Middle frontal gyrus (tissue), 1 donor: Measurements from ENCODE around the gene SBSN.

Source experiments
- DNase-seq: peaks from one replicate; pipeline ENCODE4 v3.0.0-alpha.2; 2015; ENCODE audit warnings: low spot score; ENCODE audit errors: extremely low spot score

Gene SBSN

DNA sequence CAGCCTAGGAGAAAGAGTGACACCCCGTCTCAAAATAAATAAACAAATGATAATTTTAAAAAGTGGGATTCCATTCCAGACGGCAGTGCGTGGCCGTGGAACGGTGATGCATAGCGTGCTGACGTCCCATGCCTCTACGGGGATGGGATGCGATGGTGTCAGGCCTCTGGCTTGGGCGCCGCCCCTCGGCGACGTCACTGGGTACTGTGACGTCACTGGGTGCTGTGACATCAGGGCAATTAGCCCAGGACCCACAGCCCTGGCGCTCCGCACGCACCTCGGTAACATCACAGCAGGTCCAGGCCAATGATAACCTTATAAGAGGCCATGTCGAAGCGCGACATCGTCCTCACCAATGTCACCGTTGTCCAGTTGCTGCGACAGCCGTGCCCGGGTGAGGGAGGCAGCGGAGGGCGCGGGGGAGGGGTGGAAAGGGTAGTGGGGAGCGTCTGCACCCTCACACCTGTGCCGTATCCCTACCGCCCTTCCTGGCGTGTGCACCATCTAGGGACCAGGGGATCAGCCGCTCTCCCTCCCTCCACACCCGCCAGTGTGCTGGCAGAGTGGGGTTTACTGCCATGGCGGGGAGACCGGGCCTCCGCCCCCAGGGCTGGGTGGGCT is 5.2 kb upstream of the SBSN start, which contains the start of gene GAPDHS:
GAPDHS (plus strand) TSS at position 256 of the 621 bp plus-strand sequence; CDS start at position 328, 72 bp downstream.
- DNase-seq = no peak

DNA sequence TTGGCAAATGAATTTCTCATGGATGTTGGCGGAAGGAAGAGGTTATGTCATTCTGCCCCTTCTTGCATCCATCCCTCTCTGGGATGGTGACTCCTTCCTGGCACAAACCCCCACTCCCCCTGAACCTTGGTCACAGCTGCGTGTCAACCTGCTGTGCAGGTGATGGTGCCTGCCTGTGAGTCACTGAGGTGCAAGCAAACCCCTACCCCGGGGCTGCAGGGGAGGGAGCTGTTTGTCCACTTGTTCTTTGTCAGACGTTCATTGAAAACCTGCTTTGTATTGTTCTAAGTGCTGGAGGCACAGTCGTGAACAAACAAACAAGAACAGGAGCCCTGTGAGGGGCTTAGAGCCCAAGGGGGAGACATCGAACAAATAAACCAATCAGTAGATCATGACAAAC is 3.2 kb upstream of the SBSN start:
- no peak for DNase-seq

DNA sequence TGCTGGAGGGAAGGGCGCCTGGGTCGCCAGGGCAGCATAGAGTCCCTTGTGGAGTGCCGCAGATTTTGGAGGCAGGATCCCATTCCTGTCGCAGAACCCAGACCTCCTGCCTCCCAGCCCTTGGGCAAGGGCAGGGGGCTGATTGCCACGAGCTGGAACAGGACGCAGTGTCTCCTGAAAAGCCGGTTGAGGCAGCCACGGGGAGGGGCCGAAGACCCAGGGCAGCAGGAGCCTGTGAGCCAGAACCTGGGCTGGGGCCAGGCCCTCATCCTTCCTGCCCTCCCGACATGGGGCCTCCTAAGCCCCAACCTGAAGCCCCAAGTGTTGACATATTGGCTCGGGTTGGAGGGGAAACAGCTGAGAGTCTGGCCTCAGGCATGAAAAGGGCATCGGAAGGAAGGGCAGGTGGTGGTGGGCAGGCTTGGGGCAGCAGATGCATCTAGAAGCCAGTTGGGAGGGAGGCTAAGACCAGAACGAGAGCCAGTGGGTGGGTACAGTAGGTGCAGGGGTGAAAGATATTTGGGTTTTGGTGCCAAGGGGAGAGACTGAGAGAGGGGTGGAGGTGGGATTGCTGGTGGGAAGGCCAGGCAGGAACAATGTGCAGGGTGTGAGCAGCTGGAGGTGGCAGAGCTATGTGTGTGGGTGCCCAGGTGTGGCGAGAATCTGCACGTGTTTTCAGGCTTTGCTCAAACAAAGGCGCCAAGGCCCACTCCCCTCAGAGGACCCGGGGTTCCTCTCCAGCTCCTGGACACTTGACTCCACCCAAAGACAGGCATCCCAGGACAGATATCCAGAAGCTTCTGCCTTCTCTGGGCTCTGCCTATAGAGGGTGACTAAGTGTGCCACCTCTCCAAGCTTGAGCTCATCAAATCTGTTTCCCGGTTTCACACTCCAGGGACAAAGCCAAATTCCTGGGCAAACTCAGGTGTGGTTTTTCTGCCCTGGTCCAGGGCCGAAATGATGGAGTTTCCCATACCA is 1.4 kb upstream of the SBSN start:
- DNase-seq = no peak

DNA sequence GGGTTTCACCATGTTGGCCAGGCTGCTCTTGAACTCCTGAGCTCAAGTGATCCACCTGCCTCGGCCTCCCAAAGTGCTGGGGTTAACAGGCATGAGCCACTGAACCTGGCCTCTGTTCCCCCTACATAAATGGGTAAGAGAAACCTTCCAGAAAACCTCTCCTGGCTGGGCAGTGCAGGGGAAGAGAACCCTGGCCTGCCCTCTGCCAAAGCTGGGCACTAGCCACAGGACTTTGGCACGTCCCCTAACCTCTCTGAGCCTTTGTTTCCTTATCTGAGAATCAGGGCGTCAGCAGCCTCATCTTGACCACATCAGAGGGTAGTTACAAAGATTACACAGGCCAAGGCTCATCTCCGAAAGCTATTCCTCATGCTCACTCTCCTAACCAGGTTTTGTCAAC is 2.2 kb downstream of the SBSN start:
- DNase-seq = no peak

DNA sequence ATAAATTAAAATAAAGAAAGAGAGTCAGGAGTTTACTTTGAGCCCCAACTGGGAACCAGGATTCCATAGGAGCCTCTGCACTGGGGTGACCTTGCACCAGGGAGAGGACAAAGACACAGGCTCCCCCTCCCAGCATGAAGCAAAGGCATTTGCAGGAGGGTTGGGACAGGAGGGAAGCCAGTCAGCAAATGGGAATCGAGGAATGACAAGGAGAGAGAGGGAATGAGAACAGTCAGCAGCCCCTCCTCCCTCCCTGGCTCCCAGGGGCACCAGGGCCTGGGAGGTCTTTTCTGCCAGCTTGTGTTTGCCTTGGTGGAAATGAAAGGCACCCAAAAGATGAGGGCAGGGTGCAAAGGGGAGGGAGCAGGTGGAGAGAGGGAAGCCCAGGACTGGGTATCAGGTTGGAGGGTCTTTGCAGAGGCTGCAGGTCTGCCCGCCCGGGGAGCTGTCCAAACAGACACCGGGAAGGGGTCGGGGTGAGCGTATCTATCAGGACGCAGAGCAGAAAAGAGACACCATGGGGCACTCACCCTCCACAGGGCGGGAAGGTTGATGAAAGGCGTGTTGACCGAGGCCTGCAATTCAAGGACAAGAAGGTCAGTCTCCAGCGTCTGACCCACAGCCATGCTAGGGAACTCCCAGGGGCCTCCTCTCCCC is 3.8 kb downstream of the SBSN start:
- DNase-seq = no peak

DNA sequence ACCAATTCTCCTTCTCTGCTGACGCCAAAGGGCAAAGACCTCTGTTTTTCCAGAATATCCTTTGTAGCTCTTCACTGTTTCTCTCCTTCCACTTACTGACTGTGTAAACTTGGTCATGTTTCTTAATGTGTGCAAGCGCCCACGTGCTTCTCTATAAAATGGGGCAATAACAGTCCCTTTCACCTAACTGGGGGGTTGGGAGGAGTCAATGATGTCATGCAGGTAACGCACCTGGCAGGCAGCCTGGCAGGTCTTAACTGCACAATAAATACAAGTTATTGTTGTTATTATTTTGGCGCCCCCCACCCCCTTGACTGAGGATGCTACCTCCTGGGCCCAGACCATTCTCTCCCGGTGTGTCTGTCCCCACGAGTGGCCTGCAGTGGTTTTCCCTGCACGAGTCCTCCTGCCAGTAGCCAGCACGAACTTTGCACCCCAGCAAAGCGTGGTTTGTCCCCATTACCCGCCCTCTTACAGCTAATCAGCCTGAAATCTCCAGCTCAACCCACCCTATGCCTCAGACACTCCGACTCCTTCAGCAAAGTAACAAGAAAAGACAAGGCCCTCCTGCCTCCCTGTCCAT is 5.3 kb downstream of the SBSN start:
- no peak for DNase-seq

DNA sequence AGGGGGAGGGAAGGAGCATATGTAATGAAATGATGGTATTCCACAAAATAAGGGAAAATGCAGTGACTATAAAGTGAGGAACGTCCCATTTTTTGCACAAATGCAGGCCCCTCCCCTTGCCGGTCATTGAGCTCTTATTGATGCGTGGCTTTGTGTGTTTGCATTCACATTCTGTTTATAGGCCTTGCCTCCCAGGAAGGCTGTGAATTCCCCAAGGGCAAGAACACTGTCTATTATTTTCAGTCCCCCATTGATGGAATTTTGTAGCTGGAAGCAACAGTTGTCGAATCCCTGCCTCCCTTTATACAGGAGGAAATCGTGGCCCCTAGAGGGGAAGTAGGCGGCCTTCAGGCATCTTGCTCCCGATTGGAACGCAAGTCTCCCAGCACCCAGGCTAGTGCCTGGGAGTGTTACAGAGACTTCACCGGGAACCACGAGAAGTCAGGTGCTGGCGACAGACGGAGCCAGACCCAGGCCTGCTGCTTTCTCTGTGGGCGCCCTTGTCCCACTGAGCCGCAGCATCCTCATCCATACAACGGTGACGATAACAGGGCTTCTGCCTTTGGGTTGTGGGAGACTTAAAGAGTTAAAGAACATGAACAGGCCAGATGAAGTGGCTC is 6.9 kb downstream of the SBSN start:
- no peak for DNase-seq

DNA sequence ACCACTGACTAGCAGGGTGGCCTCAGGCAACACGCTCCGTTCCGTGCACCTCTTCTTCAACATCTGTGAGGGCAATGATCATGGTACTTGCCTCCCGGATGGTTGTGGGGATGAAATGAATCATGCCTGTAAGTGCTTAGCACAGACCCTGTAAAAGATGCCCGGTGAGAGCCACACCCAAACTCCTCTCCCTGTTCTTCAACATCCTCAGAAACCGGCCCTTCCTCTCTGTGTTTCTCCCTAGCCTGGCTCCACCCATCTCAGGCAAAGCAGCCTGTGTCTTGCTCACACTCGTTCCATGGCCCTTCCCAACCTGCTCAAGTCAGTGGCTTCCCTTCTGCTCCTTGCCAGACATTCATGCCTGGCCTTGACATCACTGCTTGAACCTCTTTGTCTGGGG is 8.8 kb downstream of the SBSN start:
- no peak for DNase-seq

DNA sequence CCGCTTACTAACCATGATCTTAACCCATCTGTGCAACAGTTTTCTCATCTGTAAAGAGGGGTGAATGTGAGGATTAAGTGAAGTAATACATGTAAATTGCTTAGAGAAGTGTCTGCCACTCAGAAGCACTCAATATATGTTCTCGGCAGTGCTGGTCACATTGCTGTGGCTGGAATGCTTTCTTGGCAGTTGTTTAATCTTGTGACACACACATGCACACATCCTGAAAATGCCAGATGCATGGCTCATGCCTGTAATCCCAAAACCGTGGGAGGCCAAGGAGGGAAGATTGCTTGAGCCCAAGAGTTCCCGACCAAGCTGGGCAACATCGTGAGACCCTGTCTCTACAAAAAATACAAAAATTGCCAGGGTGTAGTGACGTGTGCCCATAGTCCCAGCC is 9.8 kb downstream of the SBSN start:
- no peak for DNase-seq

DNA sequence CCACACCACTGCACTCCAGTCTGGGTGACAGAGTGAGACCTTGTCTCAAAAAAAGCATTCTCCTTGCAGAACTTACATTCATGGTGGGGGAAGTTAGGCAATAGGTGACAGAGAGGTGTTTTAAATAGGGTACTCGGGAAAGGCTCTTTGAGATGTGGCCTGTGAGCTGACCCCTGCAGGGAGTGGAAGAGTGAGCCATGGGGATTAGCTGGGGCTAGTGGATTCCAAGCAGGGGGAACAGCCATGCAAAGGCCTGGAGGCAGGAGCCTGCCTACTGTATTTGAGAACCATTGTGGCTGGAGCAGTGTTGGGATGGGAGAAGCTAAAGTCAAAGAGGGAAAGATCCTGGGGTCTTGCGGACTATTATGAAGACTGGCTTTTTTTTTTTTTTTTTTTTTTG is 10.8 kb downstream of the SBSN start:
- no peak for DNase-seq

DNA sequence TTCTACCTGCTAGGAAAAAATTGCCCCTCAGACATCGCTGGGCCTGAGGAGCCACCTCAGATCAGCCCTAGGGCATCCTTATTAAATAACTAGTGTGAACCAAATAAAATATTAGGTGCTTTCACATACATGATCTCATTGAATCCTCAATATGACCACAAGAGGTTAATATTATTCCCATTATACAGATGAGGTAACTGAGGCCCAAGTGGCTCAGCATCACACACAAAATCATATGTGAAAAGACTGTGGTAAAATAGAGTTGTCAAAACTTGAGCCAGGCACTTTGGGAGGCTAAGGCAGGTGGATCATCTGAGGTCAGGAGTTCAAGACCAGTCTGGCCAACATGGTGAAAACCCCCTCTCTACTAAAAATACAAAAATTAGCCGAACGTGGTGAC is 11.8 kb downstream of the SBSN start:
- DNase-seq = no peak

DNA sequence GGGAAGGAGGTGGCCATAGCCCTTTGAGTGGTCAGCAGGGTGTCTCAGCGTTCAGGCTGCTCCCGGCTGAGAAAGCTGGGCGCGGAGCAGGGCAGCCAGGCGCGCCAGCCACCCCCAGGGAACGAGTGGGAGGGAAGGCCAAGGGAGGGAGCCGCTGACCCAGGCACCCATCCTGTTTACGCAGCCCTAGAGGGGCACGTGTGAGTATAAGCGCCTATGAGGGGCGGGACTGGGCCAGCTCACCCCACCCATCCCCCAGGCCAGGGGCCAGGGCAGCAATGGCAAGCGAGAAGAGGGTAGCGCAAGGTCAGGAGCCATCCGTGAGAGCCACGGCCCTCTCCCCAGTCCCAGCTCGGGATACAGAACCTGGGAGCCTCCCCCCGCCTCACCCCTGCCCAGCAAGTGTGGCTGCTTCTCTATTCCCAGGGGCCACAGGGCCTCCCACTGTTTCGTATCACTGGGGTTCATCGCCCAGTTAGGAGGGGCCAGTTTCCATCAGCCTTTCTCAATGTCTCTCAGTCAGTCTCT is 13.8 kb downstream of the SBSN start:
- no peak for DNase-seq

DNA sequence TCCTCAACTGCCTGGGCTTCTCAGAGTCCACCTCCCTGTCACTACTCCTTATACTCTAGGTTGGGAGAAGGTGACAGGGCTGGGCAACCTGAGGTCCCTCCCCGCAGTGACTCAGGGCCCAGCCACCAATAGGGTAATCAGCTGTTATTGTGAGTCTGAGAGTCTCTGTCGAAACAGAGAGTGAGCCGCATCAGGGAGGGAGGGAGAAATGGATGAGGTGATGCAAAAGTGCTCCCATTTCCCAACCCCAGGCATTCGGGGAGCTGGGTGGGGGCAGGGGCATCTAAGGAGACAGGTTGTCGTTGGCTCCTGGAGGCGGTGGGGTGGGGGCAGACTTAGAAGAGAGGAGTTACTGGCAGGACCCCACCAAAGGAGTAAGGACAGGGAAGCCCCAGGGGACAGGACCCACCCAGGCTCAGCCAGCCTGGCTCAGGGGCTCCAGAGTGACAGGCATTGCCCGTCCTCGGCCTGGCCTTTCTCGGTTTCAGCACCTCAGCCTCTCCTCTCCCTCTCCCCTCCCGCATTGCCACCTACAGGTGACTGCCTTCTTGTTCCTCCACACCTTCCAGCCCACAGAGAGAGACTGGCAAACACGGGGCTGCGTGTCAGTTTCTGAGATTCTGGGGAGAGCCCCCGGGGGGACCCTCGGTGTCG is 14.4 kb downstream of the SBSN start, which contains the start of gene DMKN:
DMKN (minus strand) TSS at position 22 of the 654 bp plus-strand sequence. CDS start 174 bp downstream, outside the sequence.
- DNase-seq = no peak

DNA sequence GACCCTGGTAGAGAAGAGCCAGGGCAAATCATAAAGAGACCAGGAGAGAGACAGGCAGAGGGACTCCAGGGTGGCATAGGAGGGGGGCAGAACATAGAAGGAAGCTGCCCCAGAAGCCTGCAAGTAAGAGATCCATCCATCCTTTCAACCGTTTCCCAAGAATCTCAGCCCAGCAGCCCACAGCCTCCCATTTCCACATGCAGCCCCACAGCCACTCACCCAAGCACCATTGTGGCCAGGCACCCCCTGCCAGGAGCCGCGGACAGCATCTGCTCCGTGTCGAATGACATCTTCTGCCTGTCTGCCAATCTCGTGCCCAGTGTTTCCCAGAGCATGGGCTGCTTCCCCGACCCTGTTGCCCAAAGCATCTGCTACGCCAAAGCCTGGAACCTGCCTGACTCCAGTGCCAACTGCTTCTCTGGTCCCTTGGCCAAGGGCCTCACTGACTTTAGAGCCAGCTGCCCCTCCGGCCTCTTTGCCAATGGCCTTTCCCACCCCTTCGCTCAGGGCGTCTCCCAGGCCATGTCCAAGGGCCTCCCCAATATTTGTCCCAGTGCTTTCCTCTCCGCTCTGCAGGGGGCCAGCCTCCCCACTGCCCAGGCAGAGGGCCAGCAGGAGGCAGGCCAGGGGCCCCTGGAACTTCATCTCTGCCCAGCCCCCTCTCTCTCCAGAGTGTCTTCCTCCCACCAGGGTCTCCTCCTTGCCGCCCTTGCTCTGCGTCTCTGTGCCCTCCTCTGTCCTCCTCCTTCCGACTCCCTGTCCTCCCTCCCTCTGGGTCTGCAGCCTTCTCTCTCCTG is 15.1 kb downstream of the SBSN start:
- no peak for DNase-seq

DNA sequence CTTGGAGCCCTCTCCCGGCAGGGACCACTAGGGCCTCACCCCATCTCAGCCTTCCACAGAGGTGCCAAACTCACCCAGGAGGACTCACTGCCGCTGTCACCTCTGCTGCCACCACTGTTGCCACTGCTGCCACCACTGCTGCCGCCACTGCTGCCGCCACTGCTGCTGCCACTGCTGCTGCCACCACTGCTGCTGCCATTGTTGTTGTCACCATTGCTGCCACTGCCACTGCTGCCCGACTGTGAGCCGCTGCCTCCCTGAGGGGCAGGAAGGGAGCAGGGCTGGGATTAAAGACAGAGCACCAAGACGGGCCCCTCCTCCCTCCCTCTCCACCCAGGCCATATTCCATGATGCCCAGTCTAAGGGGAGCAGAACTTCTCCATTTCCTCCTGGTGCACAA is 16.8 kb downstream of the SBSN start:
- DNase-seq = no peak

DNA sequence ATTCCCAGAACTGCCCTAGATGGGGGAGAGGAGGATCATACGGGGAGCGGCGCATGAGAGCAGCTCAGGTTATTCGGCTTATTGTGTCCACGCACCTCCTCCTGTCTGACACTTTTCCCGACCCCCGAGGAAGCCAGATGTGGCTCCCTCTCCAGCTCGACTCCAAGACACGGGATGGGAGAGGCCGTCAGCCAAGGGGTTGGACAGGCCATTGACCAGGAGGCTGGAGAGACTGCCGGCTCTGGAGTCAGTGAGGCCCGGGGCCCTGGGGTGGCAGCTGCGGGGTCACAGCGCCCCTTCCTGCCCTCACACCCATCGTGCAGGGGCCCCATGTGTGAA is 17.5 kb downstream of the SBSN start:
- no peak for DNase-seq

DNA sequence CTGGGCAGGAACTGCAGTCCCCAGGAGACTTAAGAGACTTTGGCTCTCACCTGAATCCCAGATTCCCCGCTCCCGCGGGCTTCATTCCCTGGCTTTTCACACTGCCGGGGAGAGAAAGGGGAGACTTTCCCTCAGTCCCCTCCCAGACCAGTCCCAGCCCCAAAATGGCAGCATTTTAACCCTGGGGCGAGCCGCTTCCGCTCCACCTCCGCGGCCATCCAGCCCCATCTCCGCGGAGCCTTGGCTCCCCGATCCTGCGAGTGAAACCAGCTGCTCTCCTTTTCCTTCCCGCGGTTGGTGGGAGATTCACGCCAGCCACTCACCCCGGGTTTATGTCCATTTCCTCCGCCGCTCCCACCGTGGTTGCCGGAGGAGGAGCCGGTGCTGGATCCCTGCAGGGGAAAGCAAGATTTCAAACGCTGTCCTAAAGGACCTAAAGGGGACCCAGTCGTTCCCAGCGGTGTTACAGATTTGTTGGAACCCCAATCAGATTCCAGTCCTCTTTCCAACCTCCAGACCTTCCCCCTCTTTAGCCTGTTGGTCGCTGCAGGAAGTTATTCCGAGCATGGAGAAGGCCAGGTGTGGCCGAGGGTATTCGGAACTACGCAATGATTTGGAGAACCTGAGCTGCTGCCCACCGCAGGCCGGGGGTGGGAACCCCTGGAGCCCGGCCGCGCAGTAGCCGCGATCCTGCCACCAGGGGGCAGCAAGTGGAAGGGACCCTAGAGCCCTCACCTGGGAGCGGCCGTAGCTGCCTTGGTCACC is 18.1 kb downstream of the SBSN start:
- no peak for DNase-seq

DNA sequence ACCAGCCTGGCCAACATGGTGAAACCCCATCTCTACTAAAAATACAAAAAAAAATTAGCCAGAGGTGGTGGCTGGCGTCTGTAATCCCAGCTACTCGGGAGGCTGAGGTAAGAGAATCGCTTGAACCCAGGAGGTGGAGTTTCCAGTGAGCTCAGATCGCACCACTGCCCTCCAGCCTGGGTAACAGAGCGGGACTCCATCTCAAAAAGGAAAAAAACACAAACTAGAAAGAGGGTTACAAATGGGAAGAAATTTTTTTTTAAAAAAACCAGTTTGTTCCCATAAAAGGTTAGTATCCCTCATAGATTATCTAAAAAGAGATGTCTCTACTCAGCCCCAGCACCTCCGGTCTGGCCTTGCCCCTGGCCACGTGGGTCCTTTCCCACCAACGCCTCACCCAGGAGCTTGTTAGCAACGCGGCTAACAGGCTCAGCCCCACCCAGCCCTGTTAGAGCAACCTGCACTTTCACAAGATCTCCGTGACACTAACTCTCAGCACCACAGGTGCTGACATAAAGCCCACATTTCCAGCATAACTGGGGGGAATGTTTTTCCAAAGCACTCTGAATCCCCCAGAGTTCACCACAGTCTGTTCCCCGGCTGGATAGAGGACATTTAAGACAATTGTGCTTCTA is 19.0 kb downstream of the SBSN start:
- DNase-seq = no peak

DNA sequence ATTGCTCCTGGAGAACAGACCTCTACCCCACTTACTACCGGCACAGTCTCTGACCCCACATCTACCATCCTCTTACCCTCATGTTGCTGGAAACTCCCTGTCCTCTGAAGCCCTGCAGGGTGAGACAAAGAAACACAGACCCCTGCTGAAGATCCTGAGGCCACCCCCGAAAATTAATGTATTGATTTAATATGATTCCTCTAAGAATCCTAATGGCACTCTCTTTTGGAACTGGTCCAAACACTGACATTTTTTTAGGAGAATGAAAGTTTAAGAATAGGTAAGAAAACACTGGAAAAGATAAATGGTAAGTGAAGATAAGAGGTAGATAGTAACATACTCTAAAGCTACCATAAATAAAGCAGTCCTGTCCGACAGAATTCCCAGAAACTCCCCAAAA is 20.0 kb downstream of the SBSN start:
- DNase-seq = no peak
